Measurements from ENCODE around the gene TMEM72.

Gene TMEM72

GRCh38 chr10:44969854-44970253 is 58.7 kb downstream of the TMEM72 start:
- Histone ChIP-seq H3K4me3 (ENCODE audit: low read length) (no peak overlapping the region), H3K9me3 (ENCODE audit: control insufficient read depth, insufficient read depth, low read length) (no peaks in the 10 kb centered on the region), H3K4me1 (ENCODE audit: control insufficient read depth, insufficient read depth, low read length) (peaks cover 13% of the 10 kb centered on the region), H3K27me3 (ENCODE audit: control insufficient read depth, insufficient read depth, low read length) (no peaks in the 10 kb centered on the region), H3K27ac (ENCODE audit: low read length) (no peak overlapping the region), H3K36me3 (ENCODE audit: control insufficient read depth, insufficient read depth, low read length) (no peaks in the 10 kb centered on the region)
- no peak for DNase-seq (ENCODE audit: low read depth, low spot score)
- no CpG with 5 or more reads among the region's 9 CpGs for WGBS (ENCODE audit: insufficient coverage, insufficient read length)

- no peaks in the 10 kb centered on the region for H3K9me3 ChIP-seq (ENCODE audit: control insufficient read depth, insufficient read depth, low read length)
- WGBS (ENCODE audit: insufficient coverage, insufficient read length): no CpG with 5 or more reads among the region's 8 CpGs
- H3K4me3 ChIP-seq (ENCODE audit: low read length): no peak overlapping the region
- peaks cover 10% of the 10 kb centered on the region for H3K4me1 ChIP-seq (ENCODE audit: control insufficient read depth, insufficient read depth, low read length)
- H3K27ac ChIP-seq (ENCODE audit: low read length): no peak overlapping the region
- H3K27me3 ChIP-seq (ENCODE audit: control insufficient read depth, insufficient read depth, low read length): no peaks in the 10 kb centered on the region
- H3K36me3 ChIP-seq (ENCODE audit: control insufficient read depth, insufficient read depth, low read length): no peaks in the 10 kb centered on the region
- no peak for DNase-seq (ENCODE audit: low read depth, low spot score)
Observed at GRCh38 chr10:44970812-44971395, 59.8 kb downstream of the TMEM72 start.

- DNase-seq (ENCODE audit: low read depth, low spot score): no peak
- Histone ChIP-seq H3K9me3 (ENCODE audit: control insufficient read depth, insufficient read depth, low read length) (no peaks in the 10 kb centered on the region), H3K27ac (ENCODE audit: low read length) (no peak overlapping the region), H3K4me3 (ENCODE audit: low read length) (no peak overlapping the region), H3K27me3 (ENCODE audit: control insufficient read depth, insufficient read depth, low read length) (no peaks in the 10 kb centered on the region), H3K4me1 (ENCODE audit: control insufficient read depth, insufficient read depth, low read length) (peaks cover 10% of the 10 kb centered on the region), H3K36me3 (ENCODE audit: control insufficient read depth, insufficient read depth, low read length) (no peaks in the 10 kb centered on the region)
- WGBS (ENCODE audit: insufficient coverage, insufficient read length): no CpG with 5 or more reads among the region's 11 CpGs
Observed at GRCh38 chr10:44971434-44971833, 60.3 kb downstream of the TMEM72 start.

- no peaks in the 10 kb centered on the region for H3K36me3 ChIP-seq (ENCODE audit: control insufficient read depth, insufficient read depth, low read length)
- no peaks in the 10 kb centered on the region for H3K9me3 ChIP-seq (ENCODE audit: control insufficient read depth, insufficient read depth, low read length)
- no peak overlapping the region for H3K4me3 ChIP-seq (ENCODE audit: low read length)
- no peak overlapping the region for H3K27ac ChIP-seq (ENCODE audit: low read length)
- DNase-seq (ENCODE audit: low read depth, low spot score): no peak
- H3K4me1 ChIP-seq (ENCODE audit: control insufficient read depth, insufficient read depth, low read length): peaks cover 10% of the 10 kb centered on the region
- WGBS (ENCODE audit: insufficient coverage, insufficient read length): no CpG with 5 or more reads among the region's 12 CpGs
- no peaks in the 10 kb centered on the region for H3K27me3 ChIP-seq (ENCODE audit: control insufficient read depth, insufficient read depth, low read length)
Observed at GRCh38 chr10:44971935-44972757, 61.0 kb downstream of the TMEM72 start.

GRCh38 chr10:44972874-44973306 is 61.8 kb downstream of the TMEM72 start:
- H3K4me1 ChIP-seq (ENCODE audit: control insufficient read depth, insufficient read depth, low read length): peaks cover 10% of the 10 kb centered on the region
- no peaks in the 10 kb centered on the region for H3K27me3 ChIP-seq (ENCODE audit: control insufficient read depth, insufficient read depth, low read length)
- H3K9me3 ChIP-seq (ENCODE audit: control insufficient read depth, insufficient read depth, low read length): no peaks in the 10 kb centered on the region
- WGBS (ENCODE audit: insufficient coverage, insufficient read length): no CpG with 5 or more reads among the region's 6 CpGs
- H3K27ac ChIP-seq (ENCODE audit: low read length): no peak overlapping the region
- no peak for DNase-seq (ENCODE audit: low read depth, low spot score)
- no peak overlapping the region for H3K4me3 ChIP-seq (ENCODE audit: low read length)
- H3K36me3 ChIP-seq (ENCODE audit: control insufficient read depth, insufficient read depth, low read length): no peaks in the 10 kb centered on the region

- DNase-seq (ENCODE audit: low read depth, low spot score): no peak
- no peak overlapping the region for H3K4me3 ChIP-seq (ENCODE audit: low read length)
- H3K27ac ChIP-seq (ENCODE audit: low read length): no peak overlapping the region
- peaks cover 10% of the 10 kb centered on the region for H3K4me1 ChIP-seq (ENCODE audit: control insufficient read depth, insufficient read depth, low read length)
- H3K9me3 ChIP-seq (ENCODE audit: control insufficient read depth, insufficient read depth, low read length): no peaks in the 10 kb centered on the region
- WGBS (ENCODE audit: insufficient coverage, insufficient read length): no CpG with 5 or more reads among the region's 18 CpGs
- no peaks in the 10 kb centered on the region for H3K27me3 ChIP-seq (ENCODE audit: control insufficient read depth, insufficient read depth, low read length)
- no peaks in the 10 kb centered on the region for H3K36me3 ChIP-seq (ENCODE audit: control insufficient read depth, insufficient read depth, low read length)
Observed at GRCh38 chr10:44973323-44974081, 62.4 kb downstream of the TMEM72 start.

GRCh38 chr10:44974082-44974627 is 63.0 kb downstream of the TMEM72 start:
- WGBS (ENCODE audit: insufficient coverage, insufficient read length): no CpG with 5 or more reads among the region's 7 CpGs
- no peak for DNase-seq (ENCODE audit: low read depth, low spot score)
- peak overlapping the region; percentile 26; the same call in 1 of the 2 replicates for H3K4me3 ChIP-seq (ENCODE audit: low read length)
- H3K27me3 ChIP-seq (ENCODE audit: control insufficient read depth, insufficient read depth, low read length): no peaks in the 10 kb centered on the region
- no peak overlapping the region for H3K27ac ChIP-seq (ENCODE audit: low read length)
- H3K4me1 ChIP-seq (ENCODE audit: control insufficient read depth, insufficient read depth, low read length): peaks cover 11% of the 10 kb centered on the region
- H3K9me3 ChIP-seq (ENCODE audit: control insufficient read depth, insufficient read depth, low read length): no peaks in the 10 kb centered on the region
- H3K36me3 ChIP-seq (ENCODE audit: control insufficient read depth, insufficient read depth, low read length): no peaks in the 10 kb centered on the region

- peak overlapping the region; percentile 32; the same call in 1 of the 2 replicates for H3K4me3 ChIP-seq (ENCODE audit: low read length)
- no peak for DNase-seq (ENCODE audit: low read depth, low spot score)
- no CpG with 5 or more reads among the region's 46 CpGs for WGBS (ENCODE audit: insufficient coverage, insufficient read length)
- no peaks in the 10 kb centered on the region for H3K9me3 ChIP-seq (ENCODE audit: control insufficient read depth, insufficient read depth, low read length)
- no peak overlapping the region for H3K27ac ChIP-seq (ENCODE audit: low read length)
- no peaks in the 10 kb centered on the region for H3K36me3 ChIP-seq (ENCODE audit: control insufficient read depth, insufficient read depth, low read length)
- H3K4me1 ChIP-seq (ENCODE audit: control insufficient read depth, insufficient read depth, low read length): peaks cover 15% of the 10 kb centered on the region
- H3K27me3 ChIP-seq (ENCODE audit: control insufficient read depth, insufficient read depth, low read length): no peaks in the 10 kb centered on the region
Observed at GRCh38 chr10:44974628-44975430, 63.7 kb downstream of the TMEM72 start.

GRCh38 chr10:44975431-44976331 is 64.5 kb downstream of the TMEM72 start:
- Histone ChIP-seq H3K27ac (ENCODE audit: low read length) (no peak overlapping the region), H3K4me3 (ENCODE audit: low read length) (no peak overlapping the region; the same call in 1 of the 2 replicates), H3K4me1 (ENCODE audit: control insufficient read depth, insufficient read depth, low read length) (peaks cover 21% of the 10 kb centered on the region), H3K9me3 (ENCODE audit: control insufficient read depth, insufficient read depth, low read length) (no peaks in the 10 kb centered on the region), H3K27me3 (ENCODE audit: control insufficient read depth, insufficient read depth, low read length) (no peaks in the 10 kb centered on the region), H3K36me3 (ENCODE audit: control insufficient read depth, insufficient read depth, low read length) (no peaks in the 10 kb centered on the region)
- no peak for DNase-seq (ENCODE audit: low read depth, low spot score)
- WGBS (ENCODE audit: insufficient coverage, insufficient read length): no CpG with 5 or more reads among the region's 10 CpGs
